H1 (cell line): Measurements from ENCODE around the gene CCDC81. TPM values are rescaled to one million over a fixed set of nuclear protein-coding genes. Genes with fewer than 3 reads are reported as not detected.

Experiments used
- polyA plus RNA-seq, 7 experiments: library from polyadenylated mRNA; depleted of rRNA in 3 of 7; stranded (reverse) in 5 of 7; unstranded in 2 of 7; fragments of >200 nt in 5 of 7; fragments of 200-250 nt in 2 of 7; gene quantifications; 1 replicate in 5 of 7; 2 replicates in 1 of 7; 4 replicates in 1 of 7; pipeline versions ENCODE4 v1.2.1 to v1.2.3, GENCODE V29; 2011 to 2013; ENCODE audit warnings: missing spikeins in 2 of 7, mixed read lengths in 2 of 7
- total RNA-seq: library from RNA; stranded (reverse); fragmentation: NEBNext Ultra II Directional; extraction: Animal tissue kit (Norgen Biotek cat#: 25700); gene quantifications from 2 replicates; pipeline ENCODE4 v1.2.1, GENCODE V29; 2021
- TF ChIP-seq, protein P1 (sequence below): fragments of 300-600 bp; sonication (generic); IDR thresholded peaks from 2 replicates; pipeline ENCODE4 v1.7.1; 2012; ENCODE audit warnings: low read length, moderate library complexity, mild to moderate bottlenecking, inconsistent platforms; ENCODE audit not compliant: insufficient replicate concordance

CCDC81 gene
- total and polyA plus RNA-seq, 2 of the 8 experiments (the other 6 are each of a cell fraction or from before 2014, with no cell fraction given) = 0.30 to 0.58 TPM

DNA sequence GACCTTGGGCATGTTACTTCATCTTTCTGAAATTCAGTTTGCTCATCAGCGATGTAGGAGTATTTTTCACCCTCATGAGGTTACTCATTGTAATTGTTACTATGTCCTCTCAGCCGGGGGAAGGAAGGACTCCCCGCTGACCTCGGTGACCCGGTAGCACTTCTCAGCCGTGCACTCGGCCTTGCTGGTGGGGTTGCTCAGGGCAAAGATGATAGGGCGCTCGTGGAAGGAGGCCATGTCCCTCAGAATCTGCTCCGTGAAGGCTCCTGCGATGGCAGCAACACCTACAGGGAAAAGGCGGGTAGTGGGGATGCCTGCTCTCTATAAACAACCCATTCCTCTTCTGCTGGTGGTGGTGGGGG lies 72.2 kb downstream of the CCDC81 start (continued):
- TF ChIP-seq, protein P1, sequence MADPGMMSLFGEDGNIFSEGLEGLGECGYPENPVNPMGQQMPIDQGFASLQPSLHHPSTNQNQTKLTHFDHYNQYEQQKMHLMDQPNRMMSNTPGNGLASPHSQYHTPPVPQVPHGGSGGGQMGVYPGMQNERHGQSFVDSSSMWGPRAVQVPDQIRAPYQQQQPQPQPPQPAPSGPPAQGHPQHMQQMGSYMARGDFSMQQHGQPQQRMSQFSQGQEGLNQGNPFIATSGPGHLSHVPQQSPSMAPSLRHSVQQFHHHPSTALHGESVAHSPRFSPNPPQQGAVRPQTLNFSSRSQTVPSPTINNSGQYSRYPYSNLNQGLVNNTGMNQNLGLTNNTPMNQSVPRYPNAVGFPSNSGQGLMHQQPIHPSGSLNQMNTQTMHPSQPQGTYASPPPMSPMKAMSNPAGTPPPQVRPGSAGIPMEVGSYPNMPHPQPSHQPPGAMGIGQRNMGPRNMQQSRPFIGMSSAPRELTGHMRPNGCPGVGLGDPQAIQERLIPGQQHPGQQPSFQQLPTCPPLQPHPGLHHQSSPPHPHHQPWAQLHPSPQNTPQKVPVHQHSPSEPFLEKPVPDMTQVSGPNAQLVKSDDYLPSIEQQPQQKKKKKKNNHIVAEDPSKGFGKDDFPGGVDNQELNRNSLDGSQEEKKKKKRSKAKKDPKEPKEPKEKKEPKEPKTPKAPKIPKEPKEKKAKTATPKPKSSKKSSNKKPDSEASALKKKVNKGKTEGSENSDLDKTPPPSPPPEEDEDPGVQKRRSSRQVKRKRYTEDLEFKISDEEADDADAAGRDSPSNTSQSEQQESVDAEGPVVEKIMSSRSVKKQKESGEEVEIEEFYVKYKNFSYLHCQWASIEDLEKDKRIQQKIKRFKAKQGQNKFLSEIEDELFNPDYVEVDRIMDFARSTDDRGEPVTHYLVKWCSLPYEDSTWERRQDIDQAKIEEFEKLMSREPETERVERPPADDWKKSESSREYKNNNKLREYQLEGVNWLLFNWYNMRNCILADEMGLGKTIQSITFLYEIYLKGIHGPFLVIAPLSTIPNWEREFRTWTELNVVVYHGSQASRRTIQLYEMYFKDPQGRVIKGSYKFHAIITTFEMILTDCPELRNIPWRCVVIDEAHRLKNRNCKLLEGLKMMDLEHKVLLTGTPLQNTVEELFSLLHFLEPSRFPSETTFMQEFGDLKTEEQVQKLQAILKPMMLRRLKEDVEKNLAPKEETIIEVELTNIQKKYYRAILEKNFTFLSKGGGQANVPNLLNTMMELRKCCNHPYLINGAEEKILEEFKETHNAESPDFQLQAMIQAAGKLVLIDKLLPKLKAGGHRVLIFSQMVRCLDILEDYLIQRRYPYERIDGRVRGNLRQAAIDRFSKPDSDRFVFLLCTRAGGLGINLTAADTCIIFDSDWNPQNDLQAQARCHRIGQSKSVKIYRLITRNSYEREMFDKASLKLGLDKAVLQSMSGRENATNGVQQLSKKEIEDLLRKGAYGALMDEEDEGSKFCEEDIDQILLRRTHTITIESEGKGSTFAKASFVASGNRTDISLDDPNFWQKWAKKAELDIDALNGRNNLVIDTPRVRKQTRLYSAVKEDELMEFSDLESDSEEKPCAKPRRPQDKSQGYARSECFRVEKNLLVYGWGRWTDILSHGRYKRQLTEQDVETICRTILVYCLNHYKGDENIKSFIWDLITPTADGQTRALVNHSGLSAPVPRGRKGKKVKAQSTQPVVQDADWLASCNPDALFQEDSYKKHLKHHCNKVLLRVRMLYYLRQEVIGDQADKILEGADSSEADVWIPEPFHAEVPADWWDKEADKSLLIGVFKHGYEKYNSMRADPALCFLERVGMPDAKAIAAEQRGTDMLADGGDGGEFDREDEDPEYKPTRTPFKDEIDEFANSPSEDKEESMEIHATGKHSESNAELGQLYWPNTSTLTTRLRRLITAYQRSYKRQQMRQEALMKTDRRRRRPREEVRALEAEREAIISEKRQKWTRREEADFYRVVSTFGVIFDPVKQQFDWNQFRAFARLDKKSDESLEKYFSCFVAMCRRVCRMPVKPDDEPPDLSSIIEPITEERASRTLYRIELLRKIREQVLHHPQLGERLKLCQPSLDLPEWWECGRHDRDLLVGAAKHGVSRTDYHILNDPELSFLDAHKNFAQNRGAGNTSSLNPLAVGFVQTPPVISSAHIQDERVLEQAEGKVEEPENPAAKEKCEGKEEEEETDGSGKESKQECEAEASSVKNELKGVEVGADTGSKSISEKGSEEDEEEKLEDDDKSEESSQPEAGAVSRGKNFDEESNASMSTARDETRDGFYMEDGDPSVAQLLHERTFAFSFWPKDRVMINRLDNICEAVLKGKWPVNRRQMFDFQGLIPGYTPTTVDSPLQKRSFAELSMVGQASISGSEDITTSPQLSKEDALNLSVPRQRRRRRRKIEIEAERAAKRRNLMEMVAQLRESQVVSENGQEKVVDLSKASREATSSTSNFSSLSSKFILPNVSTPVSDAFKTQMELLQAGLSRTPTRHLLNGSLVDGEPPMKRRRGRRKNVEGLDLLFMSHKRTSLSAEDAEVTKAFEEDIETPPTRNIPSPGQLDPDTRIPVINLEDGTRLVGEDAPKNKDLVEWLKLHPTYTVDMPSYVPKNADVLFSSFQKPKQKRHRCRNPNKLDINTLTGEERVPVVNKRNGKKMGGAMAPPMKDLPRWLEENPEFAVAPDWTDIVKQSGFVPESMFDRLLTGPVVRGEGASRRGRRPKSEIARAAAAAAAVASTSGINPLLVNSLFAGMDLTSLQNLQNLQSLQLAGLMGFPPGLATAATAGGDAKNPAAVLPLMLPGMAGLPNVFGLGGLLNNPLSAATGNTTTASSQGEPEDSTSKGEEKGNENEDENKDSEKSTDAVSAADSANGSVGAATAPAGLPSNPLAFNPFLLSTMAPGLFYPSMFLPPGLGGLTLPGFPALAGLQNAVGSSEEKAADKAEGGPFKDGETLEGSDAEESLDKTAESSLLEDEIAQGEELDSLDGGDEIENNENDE = no peak
